GM21737 (cell line): ENCODE measurements around the gene NHERF1.
A peak's percentile ranks its signal among the peaks of the same experiment; 100 is the strongest.

Experiments used
- ATAC-seq: cut with Tn5 transposase; IDR thresholded peaks from one replicate; pipeline ENCODE4 v1.9.1; 2021; ENCODE audit warnings: mild to moderate bottlenecking, moderate library complexity; ENCODE audit not compliant: unreplicated experiment

NHERF1 gene

DNA sequence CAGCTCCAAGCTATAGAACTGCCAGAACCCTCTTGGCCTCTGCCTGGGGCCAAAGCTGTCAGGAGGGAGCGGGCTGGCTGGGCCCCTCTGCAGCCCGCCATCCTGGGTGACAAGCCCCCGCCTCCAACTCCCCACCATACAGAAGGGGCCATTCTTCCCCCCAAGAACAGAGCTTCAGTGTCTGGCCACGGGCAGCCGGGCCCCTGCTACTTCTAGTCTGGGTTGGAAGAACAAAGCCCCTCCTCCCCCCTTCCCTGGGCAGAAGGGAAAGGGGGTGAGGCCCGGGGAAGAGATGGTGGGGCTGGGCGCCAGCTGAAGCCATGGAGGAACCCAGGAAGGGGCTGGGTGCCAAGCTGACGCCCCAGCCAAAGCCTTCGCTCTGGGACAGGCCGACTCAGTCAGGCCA is 18.7 kb downstream of the NHERF1 start:
- no peak for ATAC-seq

GRCh38 chr17:74768069-74768762 is 19.8 kb downstream of the NHERF1 start:
- no peak for ATAC-seq

DNA sequence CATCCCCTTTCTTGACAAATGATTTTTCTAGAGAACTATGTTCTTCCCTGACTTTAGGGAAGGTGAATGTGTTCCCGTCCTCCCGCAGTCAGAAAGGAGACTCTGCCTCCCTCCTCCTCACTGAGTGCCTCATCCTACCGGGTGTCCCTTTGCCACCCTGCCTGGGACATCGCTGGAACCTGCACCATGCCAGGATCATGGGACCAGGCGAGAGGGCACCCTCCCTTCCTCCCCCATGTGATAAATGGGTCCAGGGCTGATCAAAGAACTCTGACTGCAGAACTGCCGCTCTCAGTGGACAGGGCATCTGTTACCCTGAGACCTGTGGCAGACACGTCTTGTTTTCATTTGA is 20.3 kb downstream of the NHERF1 start:
- ATAC-seq = no peak

DNA sequence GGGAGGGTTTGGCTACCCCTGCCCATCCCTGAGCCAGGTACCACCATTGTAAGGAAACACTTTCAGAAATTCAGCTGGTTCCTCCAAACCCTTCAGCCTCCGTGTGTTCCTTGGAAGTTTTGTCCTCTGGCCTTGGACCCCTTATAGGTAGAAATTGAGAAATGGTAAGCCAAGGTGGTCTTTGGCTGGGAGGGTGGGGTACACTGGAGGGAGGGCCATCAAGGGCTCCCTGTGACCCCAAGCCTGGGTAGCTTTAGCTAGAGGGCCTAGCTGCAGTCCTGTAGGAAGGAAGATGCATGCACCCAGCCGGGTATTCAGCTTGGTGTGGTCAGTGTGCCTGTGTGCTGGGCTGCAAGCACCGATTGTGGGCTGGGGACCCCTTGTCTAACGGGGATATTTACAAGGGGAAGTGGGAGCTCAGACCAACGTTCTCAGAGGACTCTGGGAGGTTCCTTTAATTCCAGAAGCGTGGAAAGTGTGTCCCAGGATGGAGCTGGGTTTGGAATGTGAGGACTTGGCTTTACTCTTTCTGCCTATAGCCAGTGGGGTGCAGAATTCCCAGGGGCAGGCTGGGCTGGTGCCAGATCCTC is 20.9 kb downstream of the NHERF1 start:
- no peak for ATAC-seq

DNA sequence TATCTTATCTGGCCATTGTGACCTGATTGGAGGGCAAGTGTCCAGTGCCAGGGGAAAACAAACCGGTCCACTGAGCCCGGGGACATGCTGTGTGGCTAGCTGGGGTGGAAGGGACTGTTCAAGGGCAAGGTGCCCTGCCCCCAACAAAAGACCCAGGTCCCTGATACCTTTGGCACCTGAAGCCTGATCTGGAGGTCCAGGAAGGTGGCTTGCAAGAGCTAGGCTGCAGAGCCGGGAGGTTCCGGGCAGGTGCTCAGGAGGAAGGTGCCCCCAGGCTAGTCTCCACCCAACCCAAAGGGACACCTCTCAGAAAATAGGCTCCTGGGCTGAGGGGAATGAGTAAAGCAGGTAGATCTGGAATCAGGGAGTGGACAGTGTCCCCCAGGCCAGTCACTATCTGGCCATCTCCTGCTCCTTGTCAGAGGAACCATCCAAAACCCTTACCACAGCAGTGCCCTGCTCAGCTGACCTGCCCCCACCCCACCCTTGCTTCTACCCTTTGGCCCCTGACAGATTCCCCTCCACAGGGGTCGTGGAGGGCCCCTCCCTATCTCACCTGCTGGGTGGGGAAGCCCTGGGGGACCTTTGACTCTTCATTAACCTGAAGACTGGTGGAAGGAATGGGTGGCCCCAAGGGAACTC is 21.5 kb downstream of the NHERF1 start:
- no peak for ATAC-seq

GRCh38 chr17:74770498-74771318 is 22.3 kb downstream of the NHERF1 start:
- ATAC-seq = no peak

DNA sequence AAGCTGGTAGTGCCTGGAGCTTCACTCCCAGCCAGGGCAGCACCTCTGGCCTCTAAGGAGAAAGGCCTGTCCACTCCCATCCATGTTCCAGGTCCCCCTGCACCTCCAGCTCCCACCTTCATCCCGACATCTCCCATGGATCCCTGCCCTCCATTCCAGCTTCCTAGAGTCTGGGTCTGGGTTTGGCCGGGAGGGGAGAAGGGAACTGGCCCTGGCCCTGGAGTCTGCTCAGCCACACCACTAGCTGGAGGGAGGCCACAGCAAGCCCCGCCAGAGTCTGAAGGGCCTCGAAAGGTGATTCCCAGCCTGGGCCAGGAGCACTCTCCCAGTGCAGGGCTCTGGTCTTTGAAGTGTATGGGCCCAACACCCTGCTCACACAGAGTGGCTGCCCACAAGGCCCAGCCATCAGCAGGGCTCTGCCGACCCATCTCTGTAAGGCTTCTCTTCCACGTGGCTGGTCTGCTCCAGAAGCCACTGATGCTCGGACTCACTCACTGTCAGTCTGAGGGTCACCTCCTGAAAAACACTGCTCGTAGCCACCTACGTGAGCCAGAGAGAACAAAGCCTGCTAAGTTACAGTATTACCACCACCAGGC is 23.0 kb downstream of the NHERF1 start:
- no peak for ATAC-seq

- ATAC-seq = no peak
These were observed 23.6 kb downstream of the NHERF1 start for GRCh38 chr17:74772053-74772452.

DNA sequence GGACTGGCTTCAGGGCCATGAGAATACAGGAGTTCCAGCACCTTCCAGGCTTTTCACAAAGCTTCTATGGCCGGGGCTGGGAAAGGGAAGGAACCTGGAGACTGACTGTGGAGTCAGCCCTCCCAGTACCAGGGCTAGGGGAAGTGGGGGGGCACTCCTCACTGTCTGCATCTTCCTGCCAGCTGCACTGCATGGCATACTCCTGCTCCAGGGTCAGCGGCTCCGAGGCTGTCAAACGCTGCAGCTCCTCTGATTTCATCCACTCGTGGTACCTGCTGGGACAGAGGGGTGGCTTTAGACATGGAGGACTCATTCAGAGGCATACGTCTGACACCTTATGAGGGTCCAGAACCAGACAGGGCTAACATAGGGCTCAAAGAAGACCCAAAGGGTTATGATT is 25.0 kb downstream of the NHERF1 start:
- ATAC-seq = no peak

GRCh38 chr17:74773871-74774286 is 25.5 kb downstream of the NHERF1 start:
- ATAC-seq = no peak

- no peak for ATAC-seq
These were observed 27.1 kb downstream of the NHERF1 start for GRCh38 chr17:74775409-74776043.

DNA sequence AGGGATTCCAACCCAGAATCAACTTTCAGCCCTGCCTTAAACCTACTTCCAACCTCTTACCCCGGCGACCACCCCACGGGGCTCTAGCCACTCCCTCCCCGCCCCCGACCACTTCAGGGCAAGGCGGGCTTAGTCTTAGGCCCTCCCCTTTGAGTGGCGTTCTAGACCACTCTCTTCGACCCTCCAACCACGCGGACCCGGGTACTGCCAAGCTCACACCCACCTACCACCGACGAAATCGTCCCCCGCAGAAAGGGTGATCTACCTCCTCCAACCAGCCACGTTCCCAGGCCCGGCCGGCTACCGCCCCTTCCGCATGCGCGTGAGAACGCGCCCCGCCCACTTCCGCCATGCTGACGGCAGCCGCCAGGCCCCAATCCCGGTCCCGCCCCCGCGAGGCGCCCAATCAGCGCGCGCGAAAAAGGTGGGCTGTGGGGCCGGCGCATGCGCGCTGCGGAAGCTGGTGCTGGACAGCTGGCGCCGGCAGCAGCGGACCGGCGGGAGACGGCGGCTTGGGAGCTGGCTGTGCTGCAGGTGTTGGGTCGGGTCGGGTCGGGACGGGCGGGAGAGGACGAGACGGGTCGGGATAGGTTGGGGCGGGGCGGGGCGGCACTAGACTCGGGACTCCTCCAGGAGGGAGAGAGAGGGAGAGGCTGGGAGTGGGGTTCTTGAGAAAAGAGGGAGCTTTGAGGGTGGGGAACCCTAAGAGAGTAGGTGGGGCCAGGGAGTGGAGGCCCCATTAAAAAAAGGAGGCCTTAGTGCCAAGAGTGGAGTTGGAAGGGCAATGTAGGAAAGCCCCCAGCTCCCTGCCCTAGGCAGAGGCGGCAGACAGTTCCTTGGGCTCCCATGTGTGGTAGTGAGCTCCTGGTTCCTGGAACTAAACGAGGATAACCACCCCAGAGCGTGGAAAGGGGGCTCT is 27.9 kb downstream of the NHERF1 start, which contains the start of gene NAT9:
Gene NAT9 (minus strand): TSS at position 302 of the 919 bp plus-strand sequence. CDS start 647 bp downstream, outside the sequence.
- peak; percentile 48 for ATAC-seq

- no peak for ATAC-seq
These were observed 28.6 kb downstream of the NHERF1 start for GRCh38 chr17:74776990-74777389.

DNA sequence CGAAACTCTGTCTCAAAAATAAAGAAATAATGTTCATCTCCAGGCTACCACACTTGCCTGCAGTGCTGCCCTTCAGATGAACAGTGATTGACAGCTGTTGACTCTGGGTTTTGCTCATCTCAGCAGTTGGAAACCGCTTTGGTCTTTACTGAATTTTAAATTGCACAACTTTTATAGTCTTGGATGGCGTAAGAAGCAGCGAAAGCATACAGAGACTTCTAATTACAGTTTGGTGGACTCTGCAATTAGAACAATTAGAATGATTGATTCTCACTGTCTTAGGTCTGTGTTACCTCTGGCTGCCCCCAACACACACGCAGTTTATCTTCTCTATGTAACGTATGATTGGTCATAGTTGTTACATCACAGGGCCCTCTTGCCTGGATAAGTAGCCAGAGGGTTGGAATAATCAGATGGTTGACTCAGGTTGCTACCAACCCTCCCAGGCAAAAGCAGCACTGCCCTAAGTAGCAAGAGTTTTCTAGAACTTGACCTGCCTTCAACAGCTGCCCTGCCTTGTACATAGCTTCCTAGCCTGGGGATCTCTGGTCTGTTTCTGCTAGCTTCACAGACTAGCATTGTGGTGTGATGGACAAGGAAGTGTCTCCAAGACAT is 29.6 kb downstream of the NHERF1 start:
- ATAC-seq = no peak

DNA sequence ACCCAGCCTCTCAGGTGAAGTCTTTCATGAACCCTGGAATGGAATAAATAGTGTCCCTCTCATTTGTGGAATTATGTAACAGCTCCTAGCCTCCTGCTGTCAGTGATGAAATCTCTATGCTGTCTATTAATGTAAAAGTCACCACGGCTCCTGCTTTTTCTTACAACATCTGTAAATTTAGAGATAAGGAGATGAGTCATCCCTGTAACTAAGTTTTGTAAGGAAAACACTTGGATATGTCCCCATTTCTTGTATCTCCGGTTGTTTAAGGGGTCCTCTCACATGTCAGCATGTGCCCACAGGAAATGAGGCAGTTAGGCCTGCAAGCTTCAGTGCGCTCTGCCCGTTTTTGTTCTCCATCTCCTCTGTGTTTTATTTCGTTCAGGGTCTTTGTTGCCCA is 30.5 kb downstream of the NHERF1 start:
- ATAC-seq = no peak

- no peak for ATAC-seq
These were observed 31.1 kb downstream of the NHERF1 start for GRCh38 chr17:74779501-74779900.

- peak; percentile 55 for ATAC-seq
These were observed 31.5 kb downstream of the NHERF1 start for GRCh38 chr17:74779948-74780400.

- ATAC-seq = no peak
These were observed 32.2 kb downstream of the NHERF1 start for GRCh38 chr17:74780443-74781238.
